OCI-M2 (cell line): ENCODE results near the gene SLC8A3.

Experiments used
- DNase-seq: peaks from one replicate; lab custom pipeline; 2025; ENCODE audit not compliant: unreplicated experiment; lab: John Stamatoyannopoulos, UW

Gene SLC8A3

GRCh38 chr14:70121521-70121920 lies 67.2 kb downstream of the SLC8A3 start:
- no peak for DNase-seq

- no peak for DNase-seq
Measured at GRCh38 chr14:70118064-70118463, 70.7 kb downstream of the SLC8A3 start.

GRCh38 chr14:70116278-70116677 lies 72.5 kb downstream of the SLC8A3 start:
- no peak for DNase-seq

DNA sequence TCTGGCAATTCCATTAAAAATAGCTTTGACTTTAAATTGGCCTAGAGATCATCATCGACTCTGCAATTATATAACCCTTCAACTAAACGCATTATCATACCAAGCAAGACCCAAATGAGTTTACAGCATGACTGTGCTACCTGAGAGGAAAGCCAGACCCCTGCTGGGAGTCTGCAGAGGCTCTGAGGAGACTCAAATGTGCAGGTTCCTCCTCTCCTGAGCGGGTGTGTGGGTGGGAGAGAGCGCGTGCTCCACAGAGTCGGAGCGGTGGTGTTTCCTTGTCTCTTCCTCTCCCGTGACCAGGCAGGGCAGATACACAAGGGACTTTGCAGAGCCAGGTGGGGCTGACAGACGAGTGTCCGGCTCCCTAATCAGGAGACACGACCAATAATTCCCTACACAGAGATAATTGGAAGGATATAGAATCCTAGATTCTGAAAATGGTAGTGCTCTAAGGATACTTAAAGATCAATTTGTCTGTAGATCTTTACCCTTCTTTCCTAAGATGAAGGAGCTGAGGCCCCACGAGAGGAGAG lies 74.1 kb downstream of the SLC8A3 start:
- DNase-seq, result no peak

DNA sequence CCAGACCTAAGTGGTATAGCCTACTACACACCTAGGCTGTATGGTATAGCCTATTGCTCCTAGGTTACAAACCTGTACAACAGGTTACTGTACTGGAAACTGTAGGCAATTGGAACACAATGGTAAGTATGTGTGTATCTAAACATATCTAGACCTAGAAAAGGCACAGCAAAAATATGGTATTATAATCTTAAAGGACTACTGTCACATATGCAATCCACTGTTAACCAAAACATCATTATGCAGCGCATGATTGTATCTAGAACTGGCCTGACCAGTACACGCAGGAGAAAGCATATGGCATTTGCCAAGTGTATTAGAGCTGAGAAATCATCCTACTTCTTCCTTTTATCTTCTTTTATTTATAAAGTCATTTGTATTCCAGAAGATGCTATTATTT lies 75.5 kb downstream of the SLC8A3 start:
- DNase-seq, result no peak

DNA sequence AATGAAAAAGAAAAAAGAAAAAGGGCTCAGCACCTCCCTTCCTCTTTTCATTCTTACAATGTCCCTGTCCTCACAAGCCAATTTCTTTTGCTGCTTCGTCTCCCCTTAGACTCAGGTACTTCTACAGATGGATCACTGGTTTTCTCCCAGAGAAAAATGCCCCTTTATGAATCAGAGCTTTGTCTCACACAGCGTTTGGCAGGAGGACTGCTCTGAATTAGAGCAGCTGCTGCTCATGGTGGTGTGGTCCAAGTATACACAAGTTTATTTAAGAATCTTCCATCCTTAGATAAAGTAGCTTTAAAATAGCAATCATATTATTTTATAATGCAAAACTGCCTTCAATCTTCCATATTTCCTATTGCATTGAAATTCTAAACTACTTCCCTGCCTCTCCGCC lies 80.3 kb downstream of the SLC8A3 start:
- no peak for DNase-seq

GRCh38 chr14:70107309-70107708 lies 81.4 kb downstream of the SLC8A3 start:
- DNase-seq, result no peak

DNA sequence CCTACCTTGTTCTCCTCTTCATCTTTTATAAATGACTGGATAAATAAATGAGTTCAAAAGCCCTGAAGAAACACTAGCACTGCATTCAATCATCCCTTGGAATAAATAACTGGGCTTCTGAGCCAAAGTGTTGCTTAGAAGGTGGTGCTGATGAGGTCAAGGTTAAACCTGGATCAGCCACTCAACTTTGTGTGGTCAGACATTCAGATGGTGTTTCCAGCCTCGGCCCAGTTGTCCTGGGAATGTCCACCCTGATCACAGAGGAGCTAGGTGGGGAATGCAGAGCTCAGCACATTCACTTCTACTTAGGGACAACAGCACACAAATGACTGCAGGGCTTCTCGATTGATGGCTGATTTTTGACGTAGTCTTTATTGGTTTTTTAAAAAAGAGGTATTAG lies 88.7 kb downstream of the SLC8A3 start:
- DNase-seq, result no peak

DNA sequence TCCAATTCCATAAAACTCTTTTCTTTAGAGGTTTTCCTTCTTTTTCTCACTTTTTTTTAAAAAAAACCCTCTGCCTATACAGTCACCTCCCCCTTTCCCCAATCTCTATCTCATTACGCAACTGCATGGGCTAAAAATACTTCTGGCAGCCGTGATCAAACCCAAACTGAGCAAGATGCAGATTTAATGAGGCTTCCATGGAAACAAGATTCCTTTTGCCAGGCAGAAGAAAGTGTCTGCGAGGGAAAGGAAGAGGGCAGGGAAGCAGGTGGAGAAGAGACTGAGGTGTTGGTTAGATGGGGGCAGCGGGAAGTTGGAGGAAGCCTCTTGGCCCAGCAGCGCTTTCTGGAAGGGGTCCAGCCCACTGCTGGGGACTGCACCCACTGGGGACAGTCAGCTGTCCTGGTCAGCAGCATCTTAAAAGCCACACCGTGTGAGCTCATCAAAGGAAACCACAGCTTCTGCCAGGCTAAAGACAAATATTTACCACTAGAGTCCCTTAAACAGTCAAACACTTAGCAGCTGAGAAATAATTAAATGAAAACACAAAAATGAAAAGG lies 90.4 kb downstream of the SLC8A3 start:
- DNase-seq, result no peak

DNA sequence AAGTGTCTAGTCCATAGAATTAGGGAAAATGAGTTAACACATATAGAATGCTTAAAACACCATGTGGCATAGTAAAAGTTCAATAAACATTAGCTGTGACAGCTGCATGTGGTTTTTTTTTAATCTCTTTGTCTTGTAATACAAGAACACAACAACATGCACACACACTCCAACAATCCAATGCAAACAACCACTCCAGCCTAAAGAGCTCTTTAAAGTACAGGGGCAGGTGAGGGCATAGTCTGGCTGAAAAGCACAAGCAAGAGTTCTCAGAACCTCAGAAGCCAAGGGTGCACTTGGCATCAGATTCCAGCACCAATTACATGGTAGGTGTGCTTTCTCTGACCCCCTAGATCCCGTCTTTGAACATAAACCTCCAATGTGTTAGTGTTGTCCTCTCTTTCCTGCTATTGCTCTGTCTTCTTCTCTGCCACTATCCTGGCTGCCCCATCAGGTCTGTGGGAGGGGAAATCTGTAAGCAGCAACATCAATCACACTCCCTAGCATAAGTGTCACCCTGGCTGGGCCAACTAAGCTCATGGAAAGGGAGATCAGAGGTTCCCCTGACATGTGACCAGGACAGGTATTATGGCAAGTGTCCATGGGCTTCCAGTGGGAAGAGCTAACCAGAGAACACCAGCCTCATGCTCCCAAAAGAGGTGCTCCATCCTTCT lies 91.0 kb downstream of the SLC8A3 start:
- DNase-seq, result no peak

DNA sequence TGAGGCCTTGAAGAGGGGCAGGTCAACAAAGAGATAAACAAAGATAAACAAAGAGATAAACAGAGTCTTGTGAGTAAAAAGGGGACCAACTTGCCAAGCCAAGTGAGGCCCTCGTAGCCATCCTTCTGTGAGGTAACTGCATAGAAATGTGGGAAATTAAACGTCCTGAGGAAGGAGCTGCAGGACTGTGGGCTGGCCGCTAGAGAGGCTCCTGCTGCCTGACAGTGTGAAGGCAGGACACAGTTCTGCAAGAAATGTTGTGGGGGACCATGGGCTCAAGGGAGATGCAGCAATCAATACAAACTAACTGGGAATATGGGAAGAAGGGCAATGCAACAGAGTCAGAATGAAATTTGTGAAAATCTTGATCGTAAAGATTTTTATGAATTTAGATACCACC lies 91.9 kb downstream of the SLC8A3 start:
- DNase-seq, result no peak

GRCh38 chr14:70094631-70095030 lies 94.1 kb downstream of the SLC8A3 start:
- no peak for DNase-seq

DNA sequence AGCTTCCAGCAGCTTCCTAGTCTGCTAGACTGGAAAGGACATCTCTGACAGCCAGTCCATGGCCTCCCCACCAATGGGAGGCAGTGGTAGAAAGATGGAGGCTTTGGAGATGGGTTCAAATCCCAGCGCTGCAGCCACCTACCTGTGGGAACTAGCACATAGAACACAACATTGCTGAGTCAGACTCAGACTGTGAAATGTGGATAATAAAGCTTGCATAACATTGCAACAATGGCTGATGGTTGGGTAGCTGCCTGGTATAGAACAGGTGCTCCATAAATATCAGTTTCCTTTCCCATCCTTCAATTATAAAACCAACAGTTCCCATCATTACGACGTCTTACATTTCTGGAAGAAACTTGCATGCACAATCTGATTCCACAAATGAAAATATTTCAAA lies 94.6 kb downstream of the SLC8A3 start:
- DNase-seq, result no peak

- DNase-seq, result no peak
Measured at GRCh38 chr14:70093156-70093555, 95.6 kb downstream of the SLC8A3 start.

GRCh38 chr14:70087380-70087697 lies 101.4 kb downstream of the SLC8A3 start:
- DNase-seq, result no peak

GRCh38 chr14:70086685-70087379 lies 101.9 kb downstream of the SLC8A3 start:
- DNase-seq, result peak; percentile 45

- no peak for DNase-seq
Measured at GRCh38 chr14:70084226-70084625, 104.5 kb downstream of the SLC8A3 start.

DNA sequence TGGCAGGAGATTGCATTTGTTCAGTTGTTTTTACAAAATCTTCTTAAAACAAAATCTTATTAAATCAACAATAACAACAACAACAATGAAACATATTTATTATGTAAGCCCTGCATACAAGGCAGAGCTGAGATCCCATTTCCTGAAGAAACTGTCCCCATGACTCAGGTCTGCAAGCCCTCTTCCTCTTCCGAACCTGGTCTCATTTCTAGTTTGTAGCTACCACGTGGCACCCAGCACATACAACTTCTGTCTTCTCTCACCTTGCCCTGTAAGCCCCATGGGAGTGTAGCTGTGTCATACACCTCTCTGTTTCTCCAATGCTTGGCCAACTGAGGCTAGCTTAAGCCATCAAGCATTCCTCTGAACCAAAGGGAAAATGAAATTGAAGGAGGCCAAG lies 106.4 kb downstream of the SLC8A3 start:
- no peak for DNase-seq

- DNase-seq, result no peak
Measured at GRCh38 chr14:70080076-70080475, 108.7 kb downstream of the SLC8A3 start.

DNA sequence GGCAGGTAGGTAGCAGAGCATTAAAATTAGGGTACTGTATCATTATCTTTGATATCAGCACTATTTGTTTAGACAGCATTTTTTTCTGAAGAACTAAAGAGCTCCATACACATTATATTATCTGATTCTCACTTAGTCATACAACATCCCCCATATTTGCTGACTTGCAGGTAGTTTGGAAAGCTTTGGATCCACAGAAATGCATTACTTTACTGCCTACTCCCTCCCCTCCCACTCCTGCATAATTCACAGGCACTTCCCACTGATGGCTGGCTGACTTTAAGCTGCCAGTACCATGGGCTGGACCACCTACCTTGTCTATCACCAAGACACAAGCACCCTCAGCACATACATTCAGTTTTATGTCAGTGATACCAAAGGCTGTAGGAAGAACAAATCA lies 110.4 kb downstream of the SLC8A3 start:
- no peak for DNase-seq

- DNase-seq, result no peak
Measured at GRCh38 chr14:70077720-70078119, 111.0 kb downstream of the SLC8A3 start.

GRCh38 chr14:70077005-70077404 lies 111.7 kb downstream of the SLC8A3 start:
- DNase-seq, result no peak
